H9 (cell line): ENCODE results near the gene MT2A. TPM values are rescaled to one million over a fixed set of nuclear protein-coding genes. Genes with fewer than 3 reads are reported as not detected.

Experiments
- DNase-seq: peaks from one replicate; pipeline ENCODE4 v3.0.0-alpha.2; 2017
- H2AFZ ChIP-seq: one replicate; pipeline ENCODE4 v1.6.1; 2013; ENCODE audit warnings: mild to moderate bottlenecking, low read length, control low read depth, moderate library complexity
- H2AK5ac ChIP-seq: 2 replicates; pipeline ENCODE4 v1.6.1; 2013; ENCODE audit warnings: low read length, control low read depth, mixed read lengths; ENCODE audit not compliant: insufficient read length
- H2BK120ac ChIP-seq: one replicate; pipeline ENCODE4 v1.6.1; 2013; ENCODE audit warnings: low read depth, mild to moderate bottlenecking, low read length, control low read depth, inconsistent platforms; ENCODE audit not compliant: poor library complexity, severe bottlenecking
- H2BK12ac ChIP-seq: 2 replicates; pipeline ENCODE4 v1.6.1; 2013; ENCODE audit warnings: low read length, control low read depth, mixed read lengths, low read depth; ENCODE audit not compliant: insufficient read length
- H2BK15ac ChIP-seq: 2 replicates; pipeline ENCODE4 v1.6.1; 2013; ENCODE audit warnings: low read depth, low read length, control low read depth
- H2BK20ac ChIP-seq: one replicate; pipeline ENCODE4 v1.6.1; 2013; ENCODE audit warnings: low read depth, mild to moderate bottlenecking, low read length, control low read depth, inconsistent platforms; ENCODE audit not compliant: poor library complexity, severe bottlenecking
- H2BK5ac ChIP-seq: 2 replicates; pipeline ENCODE4 v1.6.1; 2013; ENCODE audit warnings: low read length, control low read depth, mixed read lengths; ENCODE audit not compliant: insufficient read length
- H3K14ac ChIP-seq: 2 replicates; pipeline ENCODE4 v1.6.1; 2013; ENCODE audit warnings: low read length, control low read depth; ENCODE audit not compliant: insufficient read depth
- H3K18ac ChIP-seq: 2 replicates; pipeline ENCODE4 v1.6.1; 2013; ENCODE audit warnings: low read depth, mild to moderate bottlenecking, mixed read lengths, low read length, control low read depth; ENCODE audit not compliant: insufficient read length
- H3K23ac ChIP-seq: 2 replicates; pipeline ENCODE4 v1.6.1; 2013; ENCODE audit warnings: low read length, control low read depth, mixed read lengths, low read depth; ENCODE audit not compliant: insufficient read length
- H3K23me2 ChIP-seq: 2 replicates; pipeline ENCODE4 v1.6.1; 2013; ENCODE audit warnings: low read depth, mild to moderate bottlenecking, mixed read lengths, low read length, control low read depth; ENCODE audit not compliant: insufficient read length, poor library complexity, severe bottlenecking
- H3K27ac ChIP-seq: 2 replicates; pipeline ENCODE4 v1.5.1; 2013; ENCODE audit warnings: low read length, control low read depth, mixed read lengths, low read depth; ENCODE audit not compliant: insufficient read length
- H3K27me3 ChIP-seq: 2 replicates; pipeline ENCODE4 v1.6.1; 2013; ENCODE audit warnings: low read length, control low read depth, inconsistent platforms; ENCODE audit not compliant: insufficient read depth
- H3K4ac ChIP-seq: 2 replicates; pipeline ENCODE4 v1.6.1; 2013; ENCODE audit warnings: low read depth, mild to moderate bottlenecking, control low read depth, inconsistent platforms, low read length, moderate library complexity
- H3K4me1 ChIP-seq: 2 replicates; pipeline ENCODE4 v1.6.1; 2013; ENCODE audit warnings: low read length, control low read depth, inconsistent platforms; ENCODE audit not compliant: insufficient read depth
- H3K4me2 ChIP-seq: 2 replicates; pipeline ENCODE4 v1.6.1; 2013; ENCODE audit warnings: low read length, control low read depth, mixed read lengths; ENCODE audit not compliant: insufficient read length, insufficient read depth
- H3K56ac ChIP-seq: 2 replicates; pipeline ENCODE4 v1.6.1; 2013; ENCODE audit warnings: low read depth, mild to moderate bottlenecking, mixed read lengths, low read length, control low read depth; ENCODE audit not compliant: insufficient read length
- H3K79me1 ChIP-seq: 2 replicates; pipeline ENCODE4 v1.6.1; 2013; ENCODE audit warnings: low read depth, mild to moderate bottlenecking, moderate library complexity, low read length, control low read depth, inconsistent platforms; ENCODE audit not compliant: insufficient read depth, poor library complexity, severe bottlenecking
- H3K79me2 ChIP-seq: 2 replicates; pipeline ENCODE4 v1.6.1; 2013; ENCODE audit warnings: low read length, control low read depth, inconsistent platforms; ENCODE audit not compliant: insufficient read depth
- H3K9ac ChIP-seq: 2 replicates; pipeline ENCODE4 v1.6.1; 2013; ENCODE audit warnings: low read length, control low read depth, mixed read lengths; ENCODE audit not compliant: insufficient read length; ENCODE audit errors: extremely low read depth
- H3K9me3 ChIP-seq: one replicate; pipeline ENCODE4 v1.6.1; 2013; ENCODE audit warnings: low read depth, low read length, inconsistent platforms; ENCODE audit not compliant: control insufficient read depth
- H3T11ph ChIP-seq: one replicate; pipeline ENCODE4 v1.6.1; 2013; ENCODE audit warnings: mild to moderate bottlenecking, low read length, control low read depth, inconsistent platforms
- H4K20me1 ChIP-seq: one replicate; pipeline ENCODE4 v1.6.1; 2013; ENCODE audit not compliant: control insufficient read depth, insufficient read length, insufficient read depth
- H4K5ac ChIP-seq: 2 replicates; pipeline ENCODE4 v1.6.1; 2013; ENCODE audit warnings: low read depth, mild to moderate bottlenecking, mixed read lengths, low read length, control low read depth; ENCODE audit not compliant: insufficient read length
- H4K8ac ChIP-seq: replicated peaks from 2 replicates; pipeline ENCODE4 v1.6.1; 2013; ENCODE audit warnings: low read length, control low read depth, mixed read lengths, low read depth; ENCODE audit not compliant: insufficient read length
- H4K91ac ChIP-seq: 2 replicates; pipeline ENCODE4 v1.6.1; 2013; ENCODE audit warnings: low read depth, mild to moderate bottlenecking, moderate library complexity, mixed read lengths, low read length, control low read depth; ENCODE audit not compliant: insufficient read length
- H3K27ac Mint-ChIP-seq, 3 experiments: 2 replicates in 2 of 3; 3 replicates in 1 of 3; pipeline ENCODE4 v1.8.0; 2020 to 2021; ENCODE audit warnings: mixed read lengths in 3 of 3, mild to moderate bottlenecking in 1 of 3, moderate library complexity in 1 of 3
- H3K27me3 Mint-ChIP-seq: 2 replicates; pipeline ENCODE4 v1.8.0; 2021; ENCODE audit warnings: low read depth, mild to moderate bottlenecking, moderate library complexity, mixed read lengths
- H3K36me3 Mint-ChIP-seq, 3 experiments: 2 replicates in 2 of 3; 3 replicates in 1 of 3; pipeline ENCODE4 v1.8.0; 2020 to 2021; ENCODE audit warnings: low read depth in 3 of 3, mixed read lengths in 3 of 3; ENCODE audit not compliant: insufficient read depth in 1 of 3
- H3K4me1 Mint-ChIP-seq, 2 experiments: 2 replicates each; pipeline ENCODE4 v1.8.0; 2020; ENCODE audit warnings: mixed read lengths in 2 of 2
- H3K4me3 Mint-ChIP-seq, 2 experiments: 2 replicates in 1 of 2; 3 replicates in 1 of 2; pipeline ENCODE4 v1.8.0; 2020 to 2021; ENCODE audit warnings: mild to moderate bottlenecking in 2 of 2, mixed read lengths in 2 of 2, moderate library complexity in 1 of 2
- H3K9me3 Mint-ChIP-seq, 2 experiments: 2 replicates in 1 of 2; 3 replicates in 1 of 2; pipeline ENCODE4 v1.8.0; 2020; ENCODE audit warnings: mild to moderate bottlenecking in 2 of 2, mixed read lengths in 2 of 2, moderate library complexity in 1 of 2
- CTCF ChIP-seq: fragments of 200-600 bp; sonication (generic); conservative IDR thresholded peaks from 3 replicates; pipeline ENCODE4 v1.8.0; 2021; ENCODE audit warnings: antibody characterized with exemption, mild to moderate bottlenecking
- WGBS: extraction: QIAGEN DNeasy Blood & Tissue Kit; methylation state at CpG from one replicate; pipeline ENCODE4 v1.1.7; 2013; ENCODE audit warnings: missing lambda C conversion rate, low lambda C conversion rate, mixed read lengths; ENCODE audit not compliant: insufficient read length; ENCODE audit errors: extremely low coverage; 5-methylcytosine and 5-hydroxymethylcytosine counted together
- total RNA-seq: library from RNA; stranded (reverse); gene quantifications from 2 replicates; pipeline ENCODE4 v1.2.1, GENCODE V29; 2021

Gene MT2A
- total RNA-seq, 1 experiment from 2014 or later = 63.1 TPM

GRCh38 chr16:56593573-56594291, 14.7 kb upstream of the MT2A start:
- H2BK20ac ChIP-seq = no peak overlapping the region
- peaks cover 8% of the 10 kb centered on the region for H3K23me2 ChIP-seq
- no peak overlapping the region for H4K8ac ChIP-seq
- no peaks in the 10 kb centered on the region for H3K79me2 ChIP-seq
- no peaks in the 10 kb centered on the region for H3K9me3 ChIP-seq
- H3K56ac ChIP-seq = no peak overlapping the region
- no peak overlapping the region for H4K5ac ChIP-seq
- H3K18ac ChIP-seq = no peak overlapping the region
- H3K4ac ChIP-seq = no peak overlapping the region
- H3K4me2 ChIP-seq = no peak overlapping the region
- Mint-ChIP-seq H3K4me1 (peaks cover 5 to 11% of the 10 kb centered on the region in 2 experiments), H3K36me3 (no peaks in the 10 kb centered on the region), H3K27ac (no peak overlapping the region), H3K27me3 (peaks cover 65% of the 10 kb centered on the region), H3K9me3 (peaks cover 0 to 3% of the 10 kb centered on the region in 2 experiments; a peak in 2 of 5 replicates), H3K4me3 (no peak overlapping the region)
- H2BK120ac ChIP-seq = no peak overlapping the region
- H2AFZ ChIP-seq = no peak overlapping the region
- no peak for DNase-seq
- no peak overlapping the region for H2BK15ac ChIP-seq
- H3K9ac ChIP-seq = no peak overlapping the region
- H2BK12ac ChIP-seq = no peak overlapping the region
- no peak for TF ChIP-seq CTCF
- H3T11ph ChIP-seq = no peak overlapping the region
- no peak overlapping the region for H2AK5ac ChIP-seq
- no CpG with 5 or more reads among the region's 6 CpGs for whole genome bisulfite sequencing
- peaks cover 3% of the 10 kb centered on the region for H4K20me1 ChIP-seq
- no peak overlapping the region for H3K14ac ChIP-seq
- no peak overlapping the region for H4K91ac ChIP-seq
- H3K79me1 ChIP-seq = no peaks in the 10 kb centered on the region
- H3K4me1 ChIP-seq = no peaks in the 10 kb centered on the region
- H3K27me3 ChIP-seq = peaks cover 24% of the 10 kb centered on the region; the same call in 1 of the 2 replicates
- H3K27ac ChIP-seq = no peak overlapping the region
- no peak overlapping the region for H2BK5ac ChIP-seq
- H3K23ac ChIP-seq = no peak overlapping the region
